Activated CD4-positive, alpha-beta T cell treated with anti-CD3 and anti-CD28 coated beads, Interleukin-2, amount 50 U/mL, for 48 hours (primary cell): ENCODE results near the gene CASKIN2.
A peak's percentile ranks its signal among the peaks of the same experiment; 100 is the strongest.
"Not testable (repeated sequence)": the region's sequence is repeated elsewhere in the genome, so short reads cannot be mapped to it uniquely, and the experiment has no call there.

ENCODE experiments used
- DNase-seq, 2 experiments: peaks; one replicate each; pipeline ENCODE4 v3.0.0-alpha.2; 2020

The CASKIN2 gene

GRCh38 chr17:75463603-75464002 is 51.7 kb downstream of the CASKIN2 start:
- DNase-seq: no peak

GRCh38 chr17:75460295-75460694 is 55.0 kb downstream of the CASKIN2 start:
- DNase-seq: no peak

- DNase-seq: no peak
These were observed 55.6 kb downstream of the CASKIN2 start for GRCh38 chr17:75459590-75460267.

- DNase-seq: no peak
These were observed 56.1 kb downstream of the CASKIN2 start for GRCh38 chr17:75459246-75459589.

- peak; percentile 15 to 20 for DNase-seq
These were observed 58.2 kb downstream of the CASKIN2 start for GRCh38 chr17:75457047-75457654.

- DNase-seq: peak; percentile 88 to 92
These were observed 58.8 kb downstream of the CASKIN2 start, which contains the start of gene TMEM94 for GRCh38 chr17:75456417-75457046. Gene TMEM94 (plus strand): TSS chr17:75456635. CDS start chr17:75471906, 15,271 bp downstream.

GRCh38 chr17:75456039-75456416 is 59.3 kb downstream of the CASKIN2 start:
- DNase-seq: no peak

GRCh38 chr17:75454672-75455071 is 60.7 kb downstream of the CASKIN2 start:
- DNase-seq: not testable (repeated sequence)

- no peak for DNase-seq
These were observed 61.1 kb downstream of the CASKIN2 start for GRCh38 chr17:75454193-75454592.

GRCh38 chr17:75450270-75450669 is 65.1 kb downstream of the CASKIN2 start:
- no peak for DNase-seq
